ENCODE measurements around the gene CEP55.

DNA sequence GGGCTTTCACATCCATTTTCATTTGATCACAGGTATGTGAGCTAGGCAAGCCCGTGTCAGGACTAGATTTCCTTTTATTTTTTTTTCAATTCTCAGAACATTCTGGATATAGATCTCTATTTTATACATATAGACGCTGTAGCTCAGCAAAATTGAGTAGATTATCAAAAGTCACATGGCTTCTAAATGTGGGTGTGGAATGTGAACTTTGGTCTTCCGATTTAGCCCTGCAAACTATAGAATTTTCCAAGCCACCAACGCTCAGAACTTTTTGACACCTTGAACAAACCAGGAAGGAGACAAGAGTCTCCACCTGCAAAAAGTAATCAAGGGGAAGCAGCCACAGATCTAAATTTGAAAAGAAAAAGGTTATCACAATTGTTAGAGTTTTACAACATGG, 54.2 kb downstream of the CEP55 start:
- TF ChIP-seq POLR2A (IDR thresholded peaks at IDR 0.05; ENCODE audit: low read length) (no peak), GATA1 (IDR thresholded peaks at IDR 0.05; ENCODE audit: low read depth, low read length) (no peak)

Measured in erythroblast (primary cell).